ENCODE measurements around the gene RNASE11. TPM values are rescaled to one million over a fixed set of nuclear protein-coding genes. Genes with fewer than 3 reads are reported as not detected.
A peak's percentile ranks its signal among the peaks of the same experiment; 100 is the strongest.

Gene RNASE11
- total and polyA plus RNA-seq, 9 of the 15 experiments (the other 6 are each of a cell fraction or from before 2014, with no cell fraction given) = 0.16 to 0.29 (median 0.22) TPM; not detected in 6

GRCh38 chr14:20632831-20633691 lies 45.3 kb upstream of the RNASE11 start (continued):
- TF ChIP-seq YY1 (IDR thresholded peaks at IDR 0.05; ENCODE audit: borderline replicate concordance in 1 of 3, control insufficient read depth in 1 of 3, extremely low read depth in 1 of 3, insufficient read depth in 3 of 3, insufficient read length in 1 of 3, insufficient replicate concordance in 2 of 3, low read depth in 1 of 3, low read length in 2 of 3) = peak in 1 of 3 experiments; percentile 35
- TF ChIP-seq GATA2 (CRISPR knock-in tag; IDR thresholded peaks at IDR 0.05) = no peak
- TF ChIP-seq SMC3 (conservative IDR thresholded peaks at IDR 0.05; ENCODE audit: insufficient read depth, low read depth, low read length) = no peak
- no peak for TF ChIP-seq FOXA1 (IDR thresholded peaks at IDR 0.05; ENCODE audit: borderline replicate concordance)
- TF ChIP-seq CBX8 (IDR thresholded peaks at IDR 0.05; ENCODE audit: borderline replicate concordance, extremely low read depth, low read depth, low read length, poor library complexity, severe bottlenecking) = no peak
- TF ChIP-seq AFF4 (CRISPR knock-in tag; IDR thresholded peaks at IDR 0.05) = 0 out of 2 replicates have a peak, but pooled peaks have one; percentile 26
- TF ChIP-seq ZSCAN29 (IDR thresholded peaks at IDR 0.05) = peak; percentile 87
- TF ChIP-seq CBX5 (IDR thresholded peaks at IDR 0.05; ENCODE audit: borderline replicate concordance, low read depth) = no peak
- TF ChIP-seq UBTF (IDR thresholded peaks at IDR 0.05; ENCODE audit: borderline replicate concordance in 1 of 2, low read depth in 2 of 2, low read length in 2 of 2) = no peak; a peak in 1 of 4 replicates
- peak in 1 of 2 experiments; percentile 58 for TF ChIP-seq AFF1 (IDR thresholded peaks at IDR 0.05; ENCODE audit: low read depth in 1 of 2, partially characterized antibody in 2 of 2)
- TF ChIP-seq TEAD2 (tag; IDR thresholded peaks at IDR 0.05) = no peak
- TF ChIP-seq PKNOX1 (IDR thresholded peaks at IDR 0.05) = 0 out of 2 replicates have a peak, but pooled peaks have one; percentile 7

Data from K562 (cell line).